Neural progenitor cell (in vitro differentiated cells): ENCODE data around the gene GPR152. TPM values are rescaled to one million over a fixed set of nuclear protein-coding genes. Genes with fewer than 3 reads are reported as not detected.

Source experiments
- DNase-seq: peaks from one replicate; pipeline ENCODE4 v3.0.0-alpha.2; 2016; ENCODE audit warnings: low spot score
- H2AFZ ChIP-seq: fragments of 200-600 bp; sonication (generic); replicated peaks from 2 replicates; pipeline ENCODE4 v1.6.1; 2016; ENCODE audit warnings: antibody characterized with exemption
- H3F3A ChIP-seq: fragments of 200-600 bp; sonication (generic); 2 replicates; pipeline ENCODE4 v1.6.1; 2016; ENCODE audit warnings: antibody characterized with exemption, low read depth
- H3K27ac ChIP-seq: fragments of 200-600 bp; sonication (generic); 2 replicates; pipeline ENCODE4 v1.5.1; 2016; ENCODE audit warnings: mild to moderate bottlenecking
- H3K27me3 ChIP-seq: fragments of 200-600 bp; sonication (generic); 2 replicates; pipeline ENCODE4 v1.6.1; 2016; ENCODE audit warnings: mild to moderate bottlenecking, moderate library complexity
- H3K36me3 ChIP-seq: fragments of 200-600 bp; sonication (generic); 2 replicates; pipeline ENCODE4 v1.5.1; 2016
- H3K4me1 ChIP-seq: fragments of 200-600 bp; sonication (generic); 2 replicates; pipeline ENCODE4 v1.6.1; 2016; ENCODE audit warnings: mixed run types
- H3K4me2 ChIP-seq: fragments of 200-600 bp; sonication (generic); 2 replicates; pipeline ENCODE4 v1.6.1; 2016
- H3K4me3 ChIP-seq: fragments of 200-600 bp; sonication (generic); 2 replicates; pipeline ENCODE4 v1.5.1; 2016
- H3K79me2 ChIP-seq: fragments of 200-600 bp; sonication (generic); 2 replicates; pipeline ENCODE4 v1.6.1; 2016; ENCODE audit warnings: low read depth
- H3K9ac ChIP-seq: fragments of 200-600 bp; sonication (generic); 2 replicates; pipeline ENCODE4 v1.6.1; 2016
- H3K9me3 ChIP-seq: fragments of 200-600 bp; sonication (generic); 2 replicates; pipeline ENCODE4 v1.5.1; 2016; ENCODE audit warnings: low read depth
- H4K20me1 ChIP-seq: fragments of 200-600 bp; sonication (generic); 2 replicates; pipeline ENCODE4 v1.6.1; 2016; ENCODE audit warnings: low read depth
- H3K27ac Mint-ChIP-seq: 3 replicates; pipeline ENCODE4 v1.8.0; 2021; ENCODE audit warnings: mixed read lengths
- H3K27me3 Mint-ChIP-seq: 2 replicates; pipeline ENCODE4 v1.8.0; 2022; ENCODE audit warnings: low read depth, mild to moderate bottlenecking, inconsistent platforms, moderate library complexity, mixed read lengths; ENCODE audit not compliant: insufficient read depth
- H3K36me3 Mint-ChIP-seq: 3 replicates; pipeline ENCODE4 v1.8.0; 2021; ENCODE audit warnings: mixed read lengths
- H3K4me1 Mint-ChIP-seq: 3 replicates; pipeline ENCODE4 v1.8.0; 2021; ENCODE audit warnings: mixed read lengths
- H3K4me3 Mint-ChIP-seq: 3 replicates; pipeline ENCODE4 v1.8.0; 2021; ENCODE audit warnings: mild to moderate bottlenecking, moderate library complexity, mixed read lengths
- H3K9me3 Mint-ChIP-seq: 3 replicates; pipeline ENCODE4 v1.8.0; 2020; ENCODE audit warnings: mixed read lengths
- EZH2 ChIP-seq: fragments of 200-600 bp; sonication (generic); IDR thresholded peaks from 2 replicates; pipeline ENCODE4 v1.6.1; 2017; ENCODE audit warnings: antibody characterized with exemption, mild to moderate bottlenecking, moderate library complexity
- EZH2phosphoT487 ChIP-seq: fragments of 200-600 bp; sonication (generic); IDR thresholded peaks from 2 replicates; pipeline ENCODE4 v1.6.1; 2017; ENCODE audit warnings: antibody characterized with exemption
- total RNA-seq: library from RNA; depleted of rRNA; stranded (reverse); fragments of >200 nt; gene quantifications from 2 replicates; pipeline ENCODE4 v1.2.3, GENCODE V29; 2015; ENCODE audit warnings: low replicate concordance
- TF ChIP-seq, protein P1 (sequence below): fragments of 200-600 bp; sonication (generic); IDR thresholded peaks from 2 replicates; pipeline ENCODE4 v1.5.1; 2017; ENCODE audit warnings: antibody characterized with exemption, mild to moderate bottlenecking

Gene GPR152
- total RNA-seq, 1 donor from 2014 or later = not detected

DNA sequence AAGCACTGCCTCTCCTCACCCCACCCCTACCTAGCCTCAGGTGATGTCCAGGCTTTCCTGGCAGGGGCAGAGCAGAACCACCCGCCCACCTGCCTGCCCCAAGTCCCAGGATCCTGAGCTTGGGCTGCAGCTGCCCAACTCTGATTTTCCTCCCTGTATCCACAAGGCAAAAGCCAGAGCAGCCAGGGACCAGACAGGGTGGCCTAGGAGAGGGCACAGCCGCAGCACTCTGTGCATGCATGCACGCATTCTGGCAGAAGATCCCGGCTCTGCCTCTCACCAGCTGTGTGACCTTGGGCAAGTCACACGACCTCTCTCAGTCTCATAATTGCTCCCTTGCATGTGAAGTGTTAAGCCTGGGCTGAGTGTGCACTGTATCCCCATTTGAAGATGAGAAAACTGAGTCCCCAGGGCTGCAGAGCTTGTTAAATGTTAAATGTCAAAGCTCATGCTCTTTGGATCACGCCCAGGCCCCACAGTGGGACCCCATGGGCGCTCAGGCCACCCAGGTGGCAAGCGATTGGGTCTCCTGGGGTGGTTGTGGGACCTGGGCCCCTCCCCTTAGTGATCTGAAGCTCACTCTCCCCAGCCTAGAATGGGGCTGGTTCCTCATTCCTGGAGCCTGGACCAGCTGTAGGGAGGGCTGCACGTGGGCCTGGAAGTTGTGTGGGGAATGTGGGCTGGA lies 39.9 kb downstream of the GPR152 start:
- H3K9me3 Mint-ChIP-seq = no peaks in the 10 kb centered on the region
- H3K9ac ChIP-seq = no peak overlapping the region
- peaks cover 28% of the 10 kb centered on the region for H3K27me3 ChIP-seq
- no peaks in the 10 kb centered on the region for H3K79me2 ChIP-seq
- H3K36me3 Mint-ChIP-seq = no peaks in the 10 kb centered on the region
- no peaks in the 10 kb centered on the region for H4K20me1 ChIP-seq
- no peaks in the 10 kb centered on the region for H3K36me3 ChIP-seq
- no peak overlapping the region for H3K27ac Mint-ChIP-seq
- H3K4me3 ChIP-seq = no peak overlapping the region
- H3K27ac ChIP-seq = no peak overlapping the region
- no peaks in the 10 kb centered on the region for H3K9me3 ChIP-seq
- H3K4me1 ChIP-seq = peaks cover 22% of the 10 kb centered on the region
- no peak overlapping the region for H2AFZ ChIP-seq
- no peak for DNase-seq
- TF ChIP-seq EZH2 = no peak
- TF ChIP-seq, protein P1, sequence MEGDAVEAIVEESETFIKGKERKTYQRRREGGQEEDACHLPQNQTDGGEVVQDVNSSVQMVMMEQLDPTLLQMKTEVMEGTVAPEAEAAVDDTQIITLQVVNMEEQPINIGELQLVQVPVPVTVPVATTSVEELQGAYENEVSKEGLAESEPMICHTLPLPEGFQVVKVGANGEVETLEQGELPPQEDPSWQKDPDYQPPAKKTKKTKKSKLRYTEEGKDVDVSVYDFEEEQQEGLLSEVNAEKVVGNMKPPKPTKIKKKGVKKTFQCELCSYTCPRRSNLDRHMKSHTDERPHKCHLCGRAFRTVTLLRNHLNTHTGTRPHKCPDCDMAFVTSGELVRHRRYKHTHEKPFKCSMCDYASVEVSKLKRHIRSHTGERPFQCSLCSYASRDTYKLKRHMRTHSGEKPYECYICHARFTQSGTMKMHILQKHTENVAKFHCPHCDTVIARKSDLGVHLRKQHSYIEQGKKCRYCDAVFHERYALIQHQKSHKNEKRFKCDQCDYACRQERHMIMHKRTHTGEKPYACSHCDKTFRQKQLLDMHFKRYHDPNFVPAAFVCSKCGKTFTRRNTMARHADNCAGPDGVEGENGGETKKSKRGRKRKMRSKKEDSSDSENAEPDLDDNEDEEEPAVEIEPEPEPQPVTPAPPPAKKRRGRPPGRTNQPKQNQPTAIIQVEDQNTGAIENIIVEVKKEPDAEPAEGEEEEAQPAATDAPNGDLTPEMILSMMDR = no peak
- TF ChIP-seq EZH2phosphoT487 = no peak
- no peak overlapping the region for H3K4me2 ChIP-seq
- H3K4me3 Mint-ChIP-seq = peak overlapping the region; percentile 33
- H3K27me3 Mint-ChIP-seq = peaks cover 26% of the 10 kb centered on the region
- peaks cover 23% of the 10 kb centered on the region for H3K4me1 Mint-ChIP-seq
- H3F3A ChIP-seq = peaks cover 22% of the 10 kb centered on the region

DNA sequence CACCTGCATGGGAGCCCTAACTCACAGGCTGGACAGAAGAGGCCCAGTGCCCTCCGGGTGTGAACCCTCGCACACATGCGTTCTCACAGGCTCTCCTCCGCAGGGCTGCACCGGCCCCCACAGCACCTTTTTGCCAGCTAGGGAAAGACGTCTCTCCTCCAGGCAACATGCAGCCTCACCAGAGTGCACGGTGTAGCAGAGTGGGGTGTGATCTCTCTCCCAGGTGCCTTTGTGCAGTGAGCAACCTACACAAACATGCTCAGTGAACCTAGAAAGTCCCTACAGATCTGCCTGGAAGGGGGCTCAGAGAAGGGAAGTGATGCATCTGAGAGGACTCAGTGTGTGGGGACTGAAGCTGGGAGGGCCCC lies 40.8 kb downstream of the GPR152 start:
- no peak overlapping the region for H2AFZ ChIP-seq
- peaks cover 29% of the 10 kb centered on the region for H3K4me1 Mint-ChIP-seq
- H3K4me3 ChIP-seq = no peak overlapping the region
- no peak overlapping the region for H3K9ac ChIP-seq
- H3K36me3 Mint-ChIP-seq = no peaks in the 10 kb centered on the region
- peaks cover 22% of the 10 kb centered on the region for H3F3A ChIP-seq
- no peaks in the 10 kb centered on the region for H4K20me1 ChIP-seq
- no peak for TF ChIP-seq EZH2phosphoT487
- TF ChIP-seq, protein P1 = no peak
- no peak for TF ChIP-seq EZH2
- peaks cover 23% of the 10 kb centered on the region for H3K27me3 Mint-ChIP-seq
- peaks cover 28% of the 10 kb centered on the region for H3K27me3 ChIP-seq
- H3K27ac Mint-ChIP-seq = no peak overlapping the region
- no peak overlapping the region for H3K27ac ChIP-seq
- no peak for DNase-seq
- H3K4me2 ChIP-seq = peak overlapping the region; percentile 42
- no peaks in the 10 kb centered on the region for H3K9me3 Mint-ChIP-seq
- no peaks in the 10 kb centered on the region for H3K36me3 ChIP-seq
- H3K9me3 ChIP-seq = no peaks in the 10 kb centered on the region
- H3K4me3 Mint-ChIP-seq = peak overlapping the region; percentile 13
- no peaks in the 10 kb centered on the region for H3K79me2 ChIP-seq
- H3K4me1 ChIP-seq = peaks cover 22% of the 10 kb centered on the region

DNA sequence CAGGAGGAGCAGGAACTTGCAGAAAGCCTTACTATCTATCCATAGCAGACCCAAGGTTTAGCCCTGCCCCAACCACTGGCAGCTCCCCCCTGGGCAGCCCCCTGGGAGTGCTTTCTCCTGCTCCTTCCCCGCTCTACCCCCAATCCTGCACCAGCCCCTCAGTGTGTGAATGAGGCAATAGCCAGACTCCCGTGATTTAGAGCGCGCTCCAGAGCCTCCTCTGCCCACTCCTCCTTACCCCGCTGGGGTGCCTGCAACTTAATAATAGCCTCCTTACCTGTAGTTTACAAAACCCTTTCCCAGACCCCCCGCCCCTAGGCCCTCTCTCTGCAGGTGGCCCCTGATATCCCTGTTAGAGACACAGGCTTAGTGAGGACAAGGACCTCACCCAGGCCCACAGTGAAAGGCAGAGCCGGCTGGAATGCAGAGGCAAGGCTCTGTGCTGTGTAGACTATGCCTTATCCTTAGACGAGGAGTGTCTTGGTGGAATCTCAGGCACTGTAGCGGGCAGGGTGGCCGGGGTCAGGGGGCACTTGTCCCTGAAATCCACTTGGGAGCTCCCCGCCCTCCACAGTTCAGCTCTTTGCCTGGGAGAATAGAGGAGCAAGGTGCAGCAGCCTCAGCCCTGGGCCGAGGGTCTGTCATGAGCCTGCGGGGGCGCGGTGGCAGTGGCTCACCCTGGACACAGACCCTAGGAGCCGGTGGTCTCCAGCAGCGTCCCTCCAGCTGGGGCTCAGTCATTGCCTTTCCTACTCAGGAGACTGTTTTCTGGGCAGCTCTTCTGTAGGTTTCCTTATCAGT lies 41.3 kb downstream of the GPR152 start:
- H3K4me2 ChIP-seq = peak overlapping the region; percentile 42
- H3K4me1 ChIP-seq = peaks cover 22% of the 10 kb centered on the region
- peak; percentile 54 for DNase-seq
- H3K27me3 ChIP-seq = peaks cover 25% of the 10 kb centered on the region
- H3K4me3 Mint-ChIP-seq = peak overlapping the region; percentile 50
- H3K27ac ChIP-seq = no peak overlapping the region
- no peak overlapping the region for H2AFZ ChIP-seq
- peak overlapping the region; percentile 14 for H3K27ac Mint-ChIP-seq
- peaks cover 23% of the 10 kb centered on the region for H3K4me1 Mint-ChIP-seq
- H3K36me3 Mint-ChIP-seq = no peaks in the 10 kb centered on the region
- no peak overlapping the region for H3K9ac ChIP-seq
- peaks cover 19% of the 10 kb centered on the region for H3F3A ChIP-seq
- peaks cover 18% of the 10 kb centered on the region for H3K27me3 Mint-ChIP-seq
- H3K36me3 ChIP-seq = no peaks in the 10 kb centered on the region
- H3K79me2 ChIP-seq = no peaks in the 10 kb centered on the region
- H3K9me3 Mint-ChIP-seq = no peaks in the 10 kb centered on the region
- H3K9me3 ChIP-seq = no peaks in the 10 kb centered on the region
- no peaks in the 10 kb centered on the region for H4K20me1 ChIP-seq
- H3K4me3 ChIP-seq = no peak overlapping the region
- TF ChIP-seq, protein P1 = no peak
- TF ChIP-seq EZH2phosphoT487 (no peak), EZH2 (no peak)
